DLD1 (cell line): Measurements from ENCODE around the gene AIFM1.

Source experiments
- in situ Hi-C: cut with HindIII; loops from 2 replicates; pipeline ENCODE4 v1.10.0; 2017; ENCODE audit warnings: low sequenced_read_pairs

Gene AIFM1

DNA sequence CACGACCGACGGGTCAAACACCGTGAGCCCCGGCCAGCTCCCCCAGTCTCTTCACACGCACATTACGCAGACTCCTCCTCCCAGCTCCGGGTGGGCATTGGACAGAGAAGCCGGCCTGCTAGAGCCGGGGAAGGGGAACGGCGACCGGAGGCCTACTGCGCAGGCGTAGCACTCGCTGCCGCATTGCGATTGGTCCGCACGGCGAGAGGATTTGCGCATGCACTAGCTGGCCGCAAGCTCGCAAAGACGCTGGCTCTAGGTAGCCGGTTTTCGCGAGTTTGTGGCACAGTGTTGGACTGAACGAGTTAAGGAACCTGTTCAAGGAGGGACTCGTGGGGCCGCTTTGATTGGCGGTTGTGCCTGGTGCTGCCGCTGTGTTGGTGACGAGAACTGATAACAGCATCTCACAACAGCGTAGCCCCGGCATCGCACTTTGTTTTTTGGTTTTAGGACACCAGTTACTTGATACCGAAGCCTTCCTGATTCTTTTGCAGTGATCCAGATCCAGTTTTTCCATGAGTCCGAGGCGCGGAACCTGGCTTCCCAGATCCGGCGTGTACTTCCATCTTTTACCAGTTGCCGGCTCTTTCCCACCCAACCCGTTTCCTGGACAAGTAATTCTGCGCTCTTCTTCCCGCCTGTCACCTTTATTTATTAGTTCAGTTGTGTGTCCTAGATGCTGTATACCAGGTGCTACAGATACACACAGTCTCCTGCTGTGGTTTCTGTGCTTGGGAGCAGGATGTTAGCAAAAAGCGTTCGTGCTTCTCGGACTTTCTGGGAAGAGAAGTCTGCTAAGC is at the start of gene AIFM1:
TSS of gene AIFM1 (minus strand) at position 139 of the 800 bp plus-strand sequence. CDS start 185 bp downstream, outside the sequence.
- in situ Hi-C loops: no loop called here

DNA sequence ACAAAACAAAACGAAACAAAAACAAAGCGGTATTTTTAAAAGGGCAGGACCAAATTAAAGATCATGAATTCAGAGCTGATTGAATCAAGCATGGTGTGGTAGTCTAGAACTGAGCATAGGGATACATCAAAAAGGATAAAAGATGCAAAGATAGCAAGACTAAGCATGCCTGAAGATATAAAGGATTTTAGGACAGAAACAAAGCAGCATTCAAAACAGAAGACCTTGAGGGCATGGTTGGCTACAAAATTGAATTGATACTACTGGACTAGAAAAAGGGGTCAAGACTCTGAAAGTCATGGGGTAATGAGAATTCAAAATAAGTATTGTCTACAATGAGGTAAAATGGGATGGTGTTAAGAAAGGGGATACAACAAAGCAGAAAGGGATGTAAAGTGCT is 47.7 kb upstream of the AIFM1 start:
- in situ Hi-C loops: no loop called here

DNA sequence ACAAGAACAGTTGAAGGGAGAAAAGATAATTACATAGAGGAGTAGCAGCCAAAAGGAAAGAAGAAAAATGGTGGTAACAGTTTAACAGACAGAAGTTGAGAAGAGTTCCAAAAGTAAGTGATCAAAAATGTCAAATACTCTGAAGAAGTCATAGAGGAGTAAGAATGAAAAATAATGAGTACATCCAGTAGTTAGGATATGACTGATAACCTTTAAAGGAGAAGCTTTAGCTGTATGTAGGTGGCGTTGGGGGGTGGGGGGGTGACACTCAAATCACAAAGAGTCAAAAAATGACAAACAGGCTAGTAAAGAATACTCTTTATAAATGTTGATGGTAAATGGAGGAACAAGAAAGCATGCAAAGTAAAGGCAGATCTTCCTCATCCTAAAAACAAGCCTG is 46.7 kb upstream of the AIFM1 start:
- in situ Hi-C loops: no loop called here

DNA sequence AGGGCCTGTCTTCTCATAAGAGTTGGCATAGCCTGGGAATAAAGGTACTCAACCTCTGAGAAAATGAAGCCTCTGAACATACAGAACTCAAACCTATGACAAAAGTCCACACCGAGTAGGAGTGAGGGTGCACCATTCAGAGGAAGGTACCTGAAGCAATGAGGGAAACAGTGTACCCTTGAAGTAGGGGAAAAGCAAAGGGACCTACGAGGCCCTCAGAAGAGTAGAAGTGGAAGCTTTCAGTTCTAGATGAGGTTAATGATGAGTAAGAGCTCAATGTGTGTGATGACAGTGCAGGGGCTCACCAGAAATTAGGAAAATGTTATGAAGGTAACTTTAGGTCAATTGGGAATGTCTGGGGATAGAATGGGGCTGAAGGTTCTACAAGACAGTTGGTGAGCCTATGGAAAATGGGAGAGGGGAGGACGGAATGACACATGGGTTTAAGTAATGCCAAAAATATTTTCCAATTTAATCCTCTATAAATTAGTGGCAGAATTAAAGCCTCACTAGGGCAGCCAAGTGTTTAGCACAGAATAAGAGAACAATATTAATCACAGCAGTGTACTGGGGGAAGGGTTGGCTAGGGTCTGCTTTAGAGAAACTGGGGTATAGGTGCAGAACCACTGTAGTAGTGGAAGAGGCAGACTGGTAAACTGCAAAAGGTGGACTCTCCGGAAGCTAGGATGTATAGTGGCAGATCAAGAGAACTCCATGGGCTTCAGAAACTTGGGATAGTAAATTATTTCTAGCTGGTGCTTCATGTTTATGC is 46.0 kb upstream of the AIFM1 start:
- in situ Hi-C loops: no loop called here

DNA sequence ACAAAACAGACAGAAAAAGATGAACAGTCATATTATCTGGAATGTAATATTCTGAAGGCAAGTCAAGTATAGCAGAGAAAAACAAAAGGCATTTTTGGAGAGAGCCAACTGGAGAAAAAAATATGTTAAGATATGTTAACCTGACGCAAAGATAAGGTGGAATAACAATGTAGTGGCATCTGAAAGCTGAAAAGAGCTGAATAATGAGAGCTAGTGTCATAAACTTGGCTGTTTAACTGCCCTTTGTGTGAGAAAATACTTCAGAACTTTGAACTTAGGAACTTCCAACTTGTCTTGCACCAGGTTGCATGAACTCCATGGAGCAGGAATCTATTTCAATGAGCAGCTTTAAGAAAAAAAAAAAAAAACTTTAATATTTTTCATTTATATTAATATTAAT is 39.0 kb upstream of the AIFM1 start:
- in situ Hi-C loops: no loop called here

DNA sequence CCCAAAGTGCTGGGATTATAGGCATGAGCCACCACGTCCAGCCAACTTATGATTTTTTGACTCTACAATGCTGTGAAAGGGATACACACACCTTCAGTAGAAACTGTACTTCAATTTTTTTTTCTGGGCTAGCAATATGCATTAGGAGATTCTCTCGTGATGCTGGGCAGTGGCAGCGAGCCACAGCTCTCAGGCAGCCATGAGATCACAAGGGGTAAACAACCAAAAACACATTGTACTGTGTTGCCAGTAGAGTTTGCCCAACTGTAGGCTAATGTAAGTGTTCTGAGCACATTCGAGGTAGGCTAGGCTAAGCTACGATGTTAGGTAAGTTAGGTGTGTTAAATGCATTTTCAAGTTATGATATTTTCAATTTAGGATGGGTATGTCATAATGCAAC is 31.8 kb upstream of the AIFM1 start:
- in situ Hi-C loops: no loop called here

DNA sequence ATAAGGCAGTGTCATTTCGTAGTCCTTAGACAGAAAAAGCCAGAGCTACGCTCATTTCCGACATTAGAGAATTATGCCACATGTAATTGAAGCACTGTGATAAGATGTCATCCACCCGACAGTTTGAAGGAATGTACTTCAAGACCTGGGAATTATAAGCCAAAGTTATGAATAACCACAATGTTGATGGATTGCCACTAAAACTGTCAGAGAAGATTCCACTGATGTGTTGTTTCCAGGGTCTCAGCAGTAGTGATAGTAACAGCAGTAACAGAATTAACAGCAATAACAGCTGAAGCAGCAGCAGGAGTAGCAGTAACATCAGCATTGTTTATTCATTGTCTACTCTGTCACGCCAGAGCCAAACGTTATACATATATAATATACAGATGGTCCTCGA is 30.8 kb upstream of the AIFM1 start:
- in situ Hi-C loops: no loop called here

DNA sequence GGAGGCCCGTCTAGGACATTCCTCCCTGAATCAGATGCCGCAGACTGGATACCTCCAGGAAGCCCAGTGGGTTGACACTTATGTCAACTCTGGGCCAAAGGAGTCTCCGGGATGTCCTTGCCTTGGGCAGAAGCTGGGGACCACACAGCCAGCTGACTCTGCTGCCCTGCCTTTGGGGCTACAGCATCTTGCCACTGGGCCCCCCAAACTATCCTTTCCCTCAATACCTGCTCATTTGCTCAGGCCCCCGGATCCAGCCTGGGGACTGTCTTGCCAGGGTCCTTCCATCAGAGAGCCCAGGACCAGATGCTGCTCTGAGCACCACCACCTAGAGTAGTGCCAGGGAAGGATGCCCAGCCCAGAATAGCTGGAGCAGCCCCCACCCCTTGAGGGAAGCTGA is 25.2 kb upstream of the AIFM1 start:
- in situ Hi-C loops: no loop called here

DNA sequence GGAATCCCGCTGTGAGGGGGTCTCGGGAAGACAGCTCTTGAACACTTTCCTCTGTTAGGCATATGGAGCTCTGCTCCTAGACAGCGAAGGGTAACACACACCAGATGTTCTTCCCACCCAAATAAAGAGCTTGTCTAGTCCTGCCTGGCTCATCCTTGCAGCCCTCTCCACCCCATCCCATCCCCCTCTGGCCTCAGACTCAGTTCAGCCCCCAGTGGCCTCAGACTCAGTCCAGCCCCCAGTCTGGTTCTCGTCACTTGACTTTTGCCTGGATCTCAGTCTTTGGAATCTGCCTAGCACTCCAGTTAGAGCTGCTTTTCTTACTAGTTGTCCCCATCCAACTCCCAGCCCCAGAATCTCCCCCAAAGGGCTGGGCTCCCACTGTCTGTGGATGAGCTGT is 21.0 kb upstream of the AIFM1 start:
- in situ Hi-C loops: no loop called here

DNA sequence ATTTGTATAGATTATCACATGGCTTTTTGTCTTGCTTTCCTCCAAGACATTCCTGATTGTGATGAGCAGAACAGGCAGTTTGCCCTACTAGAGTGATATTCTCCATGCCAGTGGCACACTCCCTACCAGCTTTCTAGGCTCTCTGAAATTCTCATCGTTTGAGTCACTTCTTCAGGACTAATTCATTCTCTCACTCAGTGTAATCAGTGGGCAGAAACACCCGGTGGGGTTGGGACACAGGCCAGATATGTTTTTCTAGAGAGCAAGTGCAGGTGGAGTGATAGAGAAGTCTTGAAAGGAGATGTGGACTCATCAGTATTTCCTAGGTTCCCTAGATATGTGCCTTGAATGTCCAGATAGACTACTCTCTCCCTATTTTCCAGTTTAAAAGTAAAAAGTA is 19.2 kb upstream of the AIFM1 start:
- in situ Hi-C loops: no loop called here

DNA sequence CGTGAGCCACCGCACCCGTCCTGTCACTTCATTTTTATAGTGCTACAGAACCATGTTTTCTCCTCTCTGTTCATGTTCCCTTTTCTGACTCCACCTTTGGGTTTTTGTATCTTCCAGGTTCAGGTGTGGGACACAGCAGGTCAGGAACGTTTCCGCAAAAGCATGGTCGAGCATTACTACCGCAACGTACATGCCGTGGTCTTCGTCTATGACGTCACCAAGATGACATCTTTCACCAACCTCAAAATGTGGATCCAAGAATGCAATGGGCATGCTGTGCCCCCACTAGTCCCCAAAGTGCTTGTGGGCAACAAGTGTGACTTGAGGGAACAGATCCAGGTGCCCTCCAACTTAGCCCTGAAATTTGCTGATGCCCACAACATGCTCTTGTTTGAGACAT is 18.5 kb upstream of the AIFM1 start:
- in situ Hi-C loops: no loop called here

DNA sequence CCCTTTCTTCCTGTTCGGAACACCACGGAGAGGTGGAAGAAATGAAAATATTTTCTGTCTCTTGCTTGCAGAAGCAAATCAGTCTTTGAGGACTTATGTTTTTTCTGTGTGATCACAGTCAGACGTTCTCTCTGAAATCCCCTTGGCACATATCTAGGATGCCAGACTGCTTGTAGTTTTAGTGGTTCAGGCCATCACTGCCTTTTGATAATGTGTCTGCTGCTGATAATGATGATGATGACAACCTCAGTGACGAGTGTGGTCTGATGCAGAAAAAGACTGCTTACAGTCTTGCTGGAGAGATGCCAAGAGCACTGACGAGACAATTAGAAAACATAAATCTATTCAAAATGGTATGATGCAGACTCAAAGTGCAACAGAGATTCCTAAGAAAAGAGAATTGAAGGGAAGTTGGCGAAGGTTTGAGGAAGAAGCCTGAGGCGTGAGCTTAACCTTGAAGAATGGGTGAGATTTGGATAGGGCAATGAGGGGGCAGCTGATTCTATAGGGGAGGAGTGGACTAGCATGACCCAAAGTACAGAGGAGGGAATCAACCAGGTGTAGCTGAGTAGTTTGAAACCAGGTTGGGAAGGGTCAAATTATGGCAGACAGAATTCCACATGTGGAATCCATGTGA is 14.1 kb upstream of the AIFM1 start:
- in situ Hi-C loops: no loop called here

DNA sequence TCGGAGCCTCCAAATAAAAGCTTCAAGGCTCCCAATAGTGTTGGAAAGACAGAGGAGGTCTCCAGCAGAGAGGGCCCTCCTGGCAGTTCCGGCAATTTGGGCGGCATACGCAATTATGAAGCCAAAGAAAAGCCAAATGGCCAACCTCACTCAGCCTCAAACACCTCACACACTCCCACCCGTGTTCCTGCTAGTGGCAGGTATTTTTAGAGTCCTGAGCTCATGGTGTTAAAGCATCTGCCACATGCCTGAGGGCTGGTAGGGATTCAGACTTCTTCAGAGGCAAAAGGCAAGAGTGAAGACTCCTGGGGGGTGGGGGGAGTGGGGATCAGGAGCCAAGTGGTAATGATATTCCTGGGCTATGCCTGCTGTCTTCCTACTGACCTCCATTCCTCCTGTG is 13.5 kb upstream of the AIFM1 start:
- in situ Hi-C loops: no loop called here

DNA sequence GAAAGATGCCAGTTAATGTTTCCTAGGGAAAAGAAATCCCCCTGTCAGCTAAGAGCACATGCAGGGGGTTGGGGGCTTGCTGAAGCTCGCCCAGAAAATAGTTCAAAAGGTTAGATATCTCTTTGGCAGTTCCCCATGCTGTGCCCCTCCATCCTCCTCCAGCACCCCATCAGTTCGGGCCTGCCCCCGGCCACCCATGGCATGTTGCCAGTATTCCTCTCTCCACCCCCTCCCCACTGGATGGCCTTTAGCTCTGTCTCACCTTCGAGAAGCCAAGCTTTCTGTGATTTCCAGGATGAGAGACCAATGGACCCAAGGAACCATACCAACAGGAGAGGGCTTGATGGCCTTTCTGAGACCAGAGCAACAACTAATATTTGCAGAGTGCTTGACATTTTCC is 11.3 kb upstream of the AIFM1 start:
- in situ Hi-C loops: no loop called here

DNA sequence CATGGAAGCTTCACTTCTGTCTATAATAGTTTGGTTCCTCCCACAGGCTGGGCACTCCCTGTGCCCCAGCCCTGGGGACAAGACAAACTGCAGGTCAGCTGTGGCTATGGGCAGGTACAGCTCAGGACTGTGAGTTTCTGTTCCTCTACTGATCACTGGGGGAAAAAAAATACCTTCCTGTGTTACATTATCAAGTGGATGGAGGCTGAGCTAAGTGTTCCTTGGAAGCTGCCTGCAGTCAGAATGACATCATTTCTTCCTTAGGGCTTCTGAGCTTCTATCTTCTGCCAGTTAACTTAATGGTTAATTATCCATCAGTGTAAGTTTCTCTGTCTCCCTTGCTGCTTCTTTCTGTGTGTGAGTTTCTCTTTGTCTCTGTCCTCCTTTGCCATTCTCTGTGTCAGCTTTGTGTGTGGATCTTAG is 10.7 kb upstream of the AIFM1 start:
- in situ Hi-C loops: no loop called here

DNA sequence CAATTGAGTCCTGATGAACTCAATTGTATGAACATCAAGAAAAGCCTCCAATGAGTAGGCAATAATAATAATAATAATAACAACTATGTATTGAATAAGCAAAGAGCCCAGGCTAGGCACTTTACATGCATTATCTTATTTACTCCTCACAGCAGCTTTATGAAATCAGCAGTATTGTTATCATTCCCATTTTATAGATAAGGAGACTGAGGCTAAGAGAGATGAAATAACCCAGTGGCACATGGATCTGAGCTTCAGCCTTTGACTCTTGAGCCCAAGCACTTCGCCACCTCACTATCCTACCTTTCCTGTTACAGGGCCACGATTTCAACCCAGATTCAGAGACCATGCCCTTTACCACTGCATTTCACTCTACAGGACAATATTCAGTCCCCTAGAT is 9.3 kb upstream of the AIFM1 start:
- in situ Hi-C loops: no loop called here

DNA sequence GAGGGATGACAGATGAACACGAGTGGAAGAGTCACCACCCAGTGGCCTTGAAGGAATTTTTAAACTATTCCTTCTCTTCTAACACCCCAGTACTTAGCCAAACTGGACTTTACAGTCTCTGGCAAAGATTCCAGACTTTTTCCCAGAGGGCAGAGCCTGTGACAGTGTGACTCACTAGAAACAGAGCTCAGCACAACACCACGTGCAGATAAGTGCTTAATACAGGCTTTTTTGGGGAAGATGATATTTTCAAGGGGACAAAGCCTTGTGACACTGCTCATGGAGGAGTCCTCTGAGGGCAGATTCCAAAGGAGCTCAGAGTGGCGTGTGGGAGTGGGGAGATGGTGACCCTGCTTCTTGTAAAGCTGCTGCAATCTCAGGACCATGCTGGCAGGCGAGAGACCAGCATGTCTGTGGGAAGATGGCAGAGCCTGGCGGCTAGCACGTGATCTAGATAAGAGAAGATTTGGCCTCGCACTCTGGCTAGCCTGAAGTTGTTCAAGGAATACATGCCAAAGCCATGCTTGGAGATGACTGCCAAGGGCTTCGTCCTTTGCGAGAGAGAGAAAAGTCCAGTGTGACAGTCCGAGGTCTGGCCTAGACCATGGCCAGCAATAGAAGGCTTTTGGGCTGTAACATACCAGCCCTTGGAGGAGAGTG is 8.5 kb upstream of the AIFM1 start:
- in situ Hi-C loops: no loop called here

DNA sequence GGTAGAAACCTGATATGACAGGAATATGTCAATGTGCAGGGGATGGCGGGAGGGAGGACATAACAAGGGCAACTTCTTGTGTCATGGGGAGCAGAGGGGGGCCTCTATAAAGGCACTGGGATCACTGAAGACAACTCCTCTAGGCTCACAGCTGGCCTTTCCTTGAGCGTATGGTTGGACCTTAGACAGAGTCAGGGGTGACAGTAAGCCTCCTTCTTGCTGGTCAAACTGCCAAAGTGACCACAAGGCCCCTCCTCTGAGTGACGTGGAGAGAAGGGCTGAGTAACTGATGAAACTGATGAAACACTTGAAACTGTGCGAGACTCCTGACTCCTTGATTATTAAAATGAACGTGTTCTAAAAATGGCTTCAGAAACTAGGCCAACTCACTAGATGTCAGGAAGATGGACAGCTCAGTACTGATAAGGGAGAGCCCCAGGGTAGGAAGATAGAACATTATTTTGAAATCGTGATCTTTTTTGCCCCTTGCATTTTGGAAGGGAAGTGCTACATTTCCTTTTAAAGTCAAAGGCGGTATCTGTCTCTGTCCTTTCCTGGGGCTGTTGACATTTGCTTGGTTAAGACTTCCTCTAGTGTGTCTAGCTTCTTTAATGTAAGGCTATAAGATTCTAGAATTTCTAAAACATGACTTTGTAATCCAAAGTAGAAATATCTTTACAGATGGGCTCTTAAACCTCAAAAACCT is 7.7 kb upstream of the AIFM1 start:
- in situ Hi-C loops: no loop called here

DNA sequence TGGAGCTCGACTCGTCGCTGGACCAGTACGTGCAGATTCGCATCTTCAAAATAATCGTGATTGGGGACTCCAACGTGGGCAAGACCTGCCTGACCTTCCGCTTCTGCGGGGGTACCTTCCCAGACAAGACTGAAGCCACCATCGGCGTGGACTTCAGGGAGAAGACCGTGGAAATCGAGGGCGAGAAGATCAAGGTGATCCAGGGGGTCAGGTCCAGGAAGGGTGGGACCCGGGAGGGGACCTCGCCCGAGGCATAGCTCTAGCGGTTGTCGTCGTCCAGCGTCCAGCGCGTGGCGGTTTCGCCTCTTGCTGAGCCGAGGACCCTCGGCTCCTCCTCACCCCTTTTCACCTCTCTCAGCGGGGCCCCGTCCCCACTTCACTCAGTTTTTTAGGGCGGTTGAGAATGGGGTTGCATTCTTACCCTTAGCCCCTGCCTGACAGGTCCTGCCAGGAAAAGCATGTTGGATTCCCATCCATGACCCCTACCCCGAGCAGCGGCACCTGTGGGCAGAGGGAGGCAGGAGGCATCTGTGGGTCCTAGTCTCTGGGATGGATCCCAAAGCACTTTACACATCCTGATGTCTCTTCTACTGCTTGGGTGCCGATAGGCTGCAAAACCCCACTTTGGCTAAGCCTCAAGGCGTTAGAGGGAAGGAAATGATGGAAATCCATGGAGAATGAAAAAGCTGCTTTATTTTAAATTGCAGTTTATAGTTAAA is 6.6 kb upstream of the AIFM1 start:
- in situ Hi-C loops: no loop called here

DNA sequence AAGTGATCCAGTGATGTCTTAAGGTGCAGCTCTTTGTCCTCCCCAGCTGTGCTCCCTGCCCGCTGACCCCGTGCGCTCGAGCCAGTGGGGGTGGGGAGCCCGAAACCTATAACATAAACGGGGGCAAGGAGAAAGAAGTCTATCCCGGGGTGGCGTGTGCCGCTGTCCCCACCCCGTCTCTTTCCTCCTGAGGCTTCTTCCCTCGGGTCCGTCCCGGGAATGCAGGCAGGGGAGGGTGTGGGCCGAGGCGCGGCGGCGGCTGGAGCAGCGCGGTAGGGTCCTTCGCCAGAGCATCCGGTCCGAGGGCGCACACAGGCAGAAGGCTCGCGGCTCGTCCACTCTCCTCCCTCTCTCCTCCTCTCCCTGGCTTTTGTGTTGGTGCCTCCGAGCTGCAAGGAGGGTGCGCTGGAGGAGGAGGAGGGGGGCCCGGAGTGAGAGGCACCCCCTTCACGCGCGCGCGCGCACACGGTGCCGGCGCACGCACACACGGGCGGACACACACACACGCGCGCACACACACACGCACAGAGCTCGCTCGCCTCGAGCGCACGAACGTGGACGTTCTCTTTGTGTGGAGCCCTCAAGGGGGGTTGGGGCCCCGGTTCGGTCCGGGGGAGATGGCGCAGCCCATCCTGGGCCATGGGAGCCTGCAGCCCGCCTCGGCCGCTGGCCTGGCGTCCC is 5.9 kb upstream of the AIFM1 start, which contains the start of gene RAB33A:
TSS of gene RAB33A (plus strand) at position 517 of the 681 bp plus-strand sequence. CDS start at position 618, 101 bp downstream.
- in situ Hi-C loops: no loop called here
